Fibroblast of villous mesenchyme (primary cell): ENCODE measurements around the gene TMEM167B. TPM values are rescaled to one million over a fixed set of nuclear protein-coding genes. Genes with fewer than 3 reads are reported as not detected.

ENCODE experiments used
- DNase-seq: peaks from one replicate; pipeline ENCODE4 v3.0.0-alpha.2; 2010; ENCODE audit warnings: low read depth
- H3K4me3 ChIP-seq: 2 replicates; pipeline ENCODE4 v1.5.1; 2011; ENCODE audit warnings: low read depth, mild to moderate bottlenecking, low read length
- total RNA-seq: library from RNA; depleted of rRNA; stranded (reverse); fragments of >200 nt; gene quantifications from 2 replicates; pipeline ENCODE4 v1.2.3, GENCODE V29; 2012
- TF ChIP-seq, protein P1 (sequence below): IDR thresholded peaks from 2 replicates; pipeline ENCODE4 v1.5.1; 2012; ENCODE audit warnings: low read depth, mild to moderate bottlenecking, low read length; ENCODE audit not compliant: insufficient read depth

TMEM167B gene
- total RNA-seq, 1 donor = 28.1 TPM

DNA sequence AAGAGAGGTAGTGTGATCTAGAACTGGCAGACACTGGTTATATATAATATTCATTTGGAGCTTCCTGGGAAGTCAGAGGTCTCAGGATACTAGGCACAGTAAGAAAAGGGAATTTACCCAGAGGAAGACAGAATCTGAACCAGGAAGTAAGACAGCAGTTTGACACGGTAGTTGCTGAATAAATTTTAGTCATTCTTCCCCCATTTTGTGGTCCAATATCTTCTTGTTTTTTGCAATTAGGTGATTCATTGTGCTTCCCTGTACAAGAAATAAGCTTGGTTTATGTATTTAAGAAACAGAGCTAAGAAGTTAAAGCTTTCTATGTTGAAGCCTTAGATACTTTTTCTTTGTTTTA, 1.3 kb downstream of the TMEM167B start:
- peak; percentile 67 for DNase-seq
- TF ChIP-seq, protein P1, sequence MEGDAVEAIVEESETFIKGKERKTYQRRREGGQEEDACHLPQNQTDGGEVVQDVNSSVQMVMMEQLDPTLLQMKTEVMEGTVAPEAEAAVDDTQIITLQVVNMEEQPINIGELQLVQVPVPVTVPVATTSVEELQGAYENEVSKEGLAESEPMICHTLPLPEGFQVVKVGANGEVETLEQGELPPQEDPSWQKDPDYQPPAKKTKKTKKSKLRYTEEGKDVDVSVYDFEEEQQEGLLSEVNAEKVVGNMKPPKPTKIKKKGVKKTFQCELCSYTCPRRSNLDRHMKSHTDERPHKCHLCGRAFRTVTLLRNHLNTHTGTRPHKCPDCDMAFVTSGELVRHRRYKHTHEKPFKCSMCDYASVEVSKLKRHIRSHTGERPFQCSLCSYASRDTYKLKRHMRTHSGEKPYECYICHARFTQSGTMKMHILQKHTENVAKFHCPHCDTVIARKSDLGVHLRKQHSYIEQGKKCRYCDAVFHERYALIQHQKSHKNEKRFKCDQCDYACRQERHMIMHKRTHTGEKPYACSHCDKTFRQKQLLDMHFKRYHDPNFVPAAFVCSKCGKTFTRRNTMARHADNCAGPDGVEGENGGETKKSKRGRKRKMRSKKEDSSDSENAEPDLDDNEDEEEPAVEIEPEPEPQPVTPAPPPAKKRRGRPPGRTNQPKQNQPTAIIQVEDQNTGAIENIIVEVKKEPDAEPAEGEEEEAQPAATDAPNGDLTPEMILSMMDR = no peak

DNA sequence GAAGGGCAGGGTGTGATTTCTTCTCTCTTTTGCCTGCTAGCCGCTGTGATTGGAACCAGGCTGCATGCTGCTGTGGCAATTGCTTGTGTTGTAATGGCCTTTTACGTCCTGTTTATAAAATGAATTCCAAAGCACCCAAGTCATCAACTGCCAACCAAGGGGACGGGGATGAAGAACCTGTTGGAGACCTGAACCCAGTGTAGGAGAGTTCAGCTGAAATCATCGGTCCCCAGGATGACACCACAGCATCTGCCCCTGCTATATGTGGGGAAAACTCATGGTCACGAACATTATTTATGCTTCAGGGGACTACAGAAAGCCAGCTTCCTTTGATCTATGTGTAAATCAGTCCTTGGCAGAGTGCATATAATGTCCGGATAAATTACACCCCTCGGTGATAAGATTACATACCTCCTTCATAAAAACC, 3.8 kb downstream of the TMEM167B start:
- TF ChIP-seq, protein P1 = no peak
- H3K4me3 ChIP-seq = no peak overlapping the region
- peak; percentile 89 for DNase-seq

More for the DNA sequence above, 1.3 kb downstream of the TMEM167B start:
- H3K4me3 ChIP-seq = peak overlapping the region; percentile 90

DNA sequence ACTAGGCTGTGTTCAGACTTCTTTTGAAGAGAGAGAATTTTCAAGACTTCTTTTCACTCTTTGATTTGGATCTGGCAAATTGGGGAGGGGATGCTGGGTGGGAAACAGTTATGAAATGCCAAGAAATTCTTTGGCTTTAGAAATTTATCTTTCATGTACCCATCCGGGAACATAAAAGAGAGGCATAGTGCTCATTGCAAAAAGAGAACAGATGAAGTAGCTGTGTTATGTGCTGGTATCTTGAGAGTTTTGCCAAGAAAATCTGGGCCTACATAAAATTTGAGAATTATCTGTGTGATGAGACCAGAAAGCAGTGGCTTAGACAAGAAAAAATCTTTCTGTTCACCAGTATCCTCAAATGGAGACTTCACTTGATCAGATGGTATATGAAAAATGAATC, 4.3 kb downstream of the TMEM167B start:
- no peak overlapping the region for H3K4me3 ChIP-seq
- TF ChIP-seq, protein P1 = no peak
- DNase-seq = no peak

DNA sequence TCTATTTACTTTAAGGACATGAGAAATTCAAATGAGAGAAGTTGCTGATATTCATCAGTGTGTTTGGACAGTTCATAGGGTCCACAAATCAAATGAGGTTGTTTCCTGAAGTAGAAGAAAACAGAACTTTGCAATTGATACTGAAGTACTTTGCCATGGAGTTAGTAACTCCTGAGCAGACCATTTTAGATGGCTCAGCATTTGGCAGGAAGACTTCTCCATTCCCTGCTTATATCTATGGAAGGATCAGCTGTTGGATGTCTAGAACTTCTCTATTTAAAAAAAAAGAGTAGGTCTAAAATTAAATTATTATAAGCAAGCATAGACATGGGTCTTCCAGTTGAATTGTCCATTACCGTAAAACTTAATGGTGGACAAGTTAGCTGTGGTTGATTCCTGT, 5.1 kb downstream of the TMEM167B start:
- no peak for DNase-seq
- H3K4me3 ChIP-seq = no peak overlapping the region
- TF ChIP-seq, protein P1 = no peak

DNA sequence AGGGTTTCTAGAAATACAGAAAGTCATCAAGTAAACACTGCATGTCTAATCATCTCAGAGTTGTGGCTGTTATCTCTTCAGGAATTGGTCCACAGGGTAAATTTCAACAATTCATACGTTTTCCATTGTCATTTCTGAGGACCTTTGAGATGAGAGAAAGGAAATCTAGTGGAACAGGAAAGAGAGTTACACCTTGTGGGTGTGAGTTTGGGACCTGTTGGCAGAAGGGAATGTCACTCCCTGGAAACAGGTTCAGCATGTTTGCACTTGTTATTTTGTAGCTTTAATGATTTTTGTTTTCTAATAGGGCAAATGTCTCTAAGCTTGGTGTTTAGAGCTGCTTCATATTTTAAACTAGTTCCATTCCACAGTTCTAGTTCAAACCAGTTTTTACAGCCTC, 5.6 kb downstream of the TMEM167B start:
- TF ChIP-seq, protein P1 = no peak
- no peak overlapping the region for H3K4me3 ChIP-seq
- DNase-seq = no peak

DNA sequence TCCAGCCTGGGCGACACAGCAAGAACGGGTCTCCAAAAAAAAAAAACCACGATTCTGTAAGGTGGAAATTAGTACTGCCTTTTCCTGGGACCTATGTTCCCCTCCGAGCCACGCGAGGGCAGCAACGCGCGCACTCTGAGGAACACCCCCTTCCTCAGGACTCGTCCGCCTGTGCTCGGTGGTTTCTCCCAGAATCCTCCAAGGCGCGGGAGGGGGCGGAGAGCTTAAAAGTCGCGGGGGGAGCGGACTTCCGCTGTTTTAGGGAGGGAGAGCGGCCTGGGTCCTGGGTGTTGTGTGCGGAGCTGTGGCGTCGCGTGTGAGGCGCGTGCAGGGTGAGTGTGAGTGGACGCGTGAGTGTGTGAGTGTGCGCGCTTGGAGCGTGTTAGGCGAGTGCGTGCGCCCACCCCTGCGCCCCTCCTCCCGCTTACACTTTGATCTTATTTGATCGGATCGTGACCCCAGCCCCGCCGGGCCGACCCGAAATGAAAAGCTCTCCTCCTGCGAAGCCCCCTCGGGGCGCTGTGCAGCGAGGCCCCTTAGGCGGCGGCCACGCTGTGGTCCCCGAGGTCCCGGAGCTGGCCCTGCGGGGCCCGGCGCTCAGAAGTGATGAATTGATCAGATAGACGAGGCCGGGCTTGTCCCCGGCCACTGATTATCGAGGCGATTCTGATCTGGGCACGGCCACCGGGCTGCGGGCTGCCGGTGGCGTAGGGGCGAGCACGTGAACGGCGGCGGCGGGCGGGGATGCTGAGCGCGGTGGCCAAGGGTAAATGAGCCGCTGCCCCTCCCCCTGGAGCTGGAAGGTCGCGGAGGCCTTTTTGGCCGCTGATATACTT, 9.6 kb downstream of the TMEM167B start:
- peak; percentile 98 for DNase-seq
- TF ChIP-seq, protein P1 = peak; percentile 92
- H3K4me3 ChIP-seq = peak overlapping the region; percentile 84
